ENCODE results near the gene MARCHF9.

MARCHF9 gene

GRCh38 chr12:57807285-57807684, 52.4 kb downstream of the MARCHF9 start:
- DNase-seq: no peak

DNA sequence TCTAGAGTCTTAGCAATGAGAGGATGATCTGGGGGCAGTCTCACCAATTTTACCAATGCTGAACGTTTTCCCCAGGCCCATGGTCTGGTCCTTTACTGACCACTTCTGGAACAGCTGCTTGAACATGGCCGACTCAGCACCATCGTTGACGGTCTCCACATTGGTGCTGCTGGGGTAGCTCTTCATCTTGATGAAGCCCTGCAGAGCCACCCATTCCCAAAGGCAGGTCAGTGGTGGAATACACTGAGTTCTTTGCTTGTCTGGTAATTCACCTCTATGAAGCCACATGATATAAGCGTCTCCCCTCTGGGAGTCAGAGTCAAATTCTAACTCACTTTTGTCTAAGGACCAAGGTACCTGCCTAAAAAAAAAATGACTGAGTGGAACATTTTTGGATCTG, 53.4 kb downstream of the MARCHF9 start:
- no peak for DNase-seq

GRCh38 chr12:57809425-57809824, 54.5 kb downstream of the MARCHF9 start:
- no peak for DNase-seq

Measured in right forelimb (tissue), 1 donor.